Right lobe of liver (tissue), 4 donors: ENCODE results near the gene CORT.

Experiments
- POLR2A ChIP-seq: fragments of 450-650 bp; IDR thresholded peaks from one replicate; pipeline ENCODE4 v1.6.1; 2017; ENCODE audit warnings: antibody characterized with exemption, mild to moderate bottlenecking
- TF ChIP-seq, protein P1 (sequence below), 4 donors: fragments of 200-600 bp in 3 of 4; fragments of 450-650 bp in 1 of 4; IDR thresholded peaks; one replicate each; pipeline versions ENCODE4 v1.5.1 to v1.8.0; 2016 to 2022; ENCODE audit warnings: antibody characterized with exemption in 4 of 4, mild to moderate bottlenecking in 2 of 4
- donor health status: DM: no; HTN: no; CAD: no.
- donor health status: DM: no; HTN: no; CAD: no.
- donor health status: DM: no; HTN: yes; CAD: no.

DNA sequence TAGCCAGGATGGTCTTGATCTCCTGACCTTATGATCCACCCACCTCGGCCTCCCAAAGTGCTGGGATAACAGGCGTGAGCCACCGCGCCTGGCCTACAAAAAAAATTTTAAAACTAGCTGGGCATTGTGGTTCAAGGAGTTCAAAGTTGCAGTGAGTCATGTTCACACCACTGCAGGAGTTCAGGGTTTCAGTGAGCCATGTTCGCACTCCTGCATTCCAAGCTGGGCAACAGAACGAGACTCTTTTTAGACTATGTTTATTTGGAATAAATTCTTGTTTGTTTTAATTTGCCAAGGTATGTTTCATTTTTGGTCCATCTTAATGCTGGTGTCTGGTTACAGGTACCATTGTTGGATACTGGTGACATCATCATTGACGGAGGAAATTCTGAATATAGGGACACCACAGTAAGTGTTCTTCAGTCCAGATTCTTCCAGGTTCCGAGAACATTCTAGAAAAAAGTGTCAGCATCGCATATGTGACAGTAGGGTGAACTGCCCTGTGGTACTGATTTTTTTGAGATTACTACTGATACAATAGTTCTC is 47.0 kb upstream of the CORT start:
- TF ChIP-seq, protein P1, sequence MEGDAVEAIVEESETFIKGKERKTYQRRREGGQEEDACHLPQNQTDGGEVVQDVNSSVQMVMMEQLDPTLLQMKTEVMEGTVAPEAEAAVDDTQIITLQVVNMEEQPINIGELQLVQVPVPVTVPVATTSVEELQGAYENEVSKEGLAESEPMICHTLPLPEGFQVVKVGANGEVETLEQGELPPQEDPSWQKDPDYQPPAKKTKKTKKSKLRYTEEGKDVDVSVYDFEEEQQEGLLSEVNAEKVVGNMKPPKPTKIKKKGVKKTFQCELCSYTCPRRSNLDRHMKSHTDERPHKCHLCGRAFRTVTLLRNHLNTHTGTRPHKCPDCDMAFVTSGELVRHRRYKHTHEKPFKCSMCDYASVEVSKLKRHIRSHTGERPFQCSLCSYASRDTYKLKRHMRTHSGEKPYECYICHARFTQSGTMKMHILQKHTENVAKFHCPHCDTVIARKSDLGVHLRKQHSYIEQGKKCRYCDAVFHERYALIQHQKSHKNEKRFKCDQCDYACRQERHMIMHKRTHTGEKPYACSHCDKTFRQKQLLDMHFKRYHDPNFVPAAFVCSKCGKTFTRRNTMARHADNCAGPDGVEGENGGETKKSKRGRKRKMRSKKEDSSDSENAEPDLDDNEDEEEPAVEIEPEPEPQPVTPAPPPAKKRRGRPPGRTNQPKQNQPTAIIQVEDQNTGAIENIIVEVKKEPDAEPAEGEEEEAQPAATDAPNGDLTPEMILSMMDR (IDR thresholded peaks at IDR 0.05), result no peak
- TF ChIP-seq POLR2A, result no peak
